Measurements from ENCODE around the gene HDAC3. TPM values are rescaled to one million over a fixed set of nuclear protein-coding genes. Genes with fewer than 3 reads are reported as not detected.

The HDAC3 gene
- total RNA-seq, 1 experiment from 2014 or later: 76.0 TPM

DNA sequence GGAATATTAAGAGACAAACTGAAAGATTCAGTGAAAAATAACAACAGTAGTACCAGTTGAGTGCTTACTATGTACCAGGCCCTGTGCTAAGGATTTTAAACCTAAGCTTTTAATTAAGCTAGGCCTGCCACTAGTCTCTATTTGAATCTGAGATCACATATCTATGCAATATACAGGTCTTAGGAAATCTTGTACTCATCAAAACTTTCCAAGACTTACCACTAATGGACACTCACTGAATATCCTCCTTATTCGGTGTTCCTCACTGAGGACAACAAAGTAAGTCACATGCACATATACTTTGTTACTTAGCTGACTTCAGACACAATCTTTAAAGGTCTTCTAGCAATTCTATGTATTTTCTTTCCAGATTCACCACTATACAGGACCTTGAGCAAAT, 50.4 kb downstream of the HDAC3 start:
- DNase-seq: no peak
- intact Hi-C loops (cut with micrococcal nuclease; ENCODE audit: unreplicated experiment): no loop called here
- H3K79me2 ChIP-seq (ENCODE audit: low read depth): peaks cover 16% of the 10 kb centered on the region
- TF ChIP-seq EZH2 (IDR thresholded peaks at IDR 0.05; ENCODE audit: low read depth): no peak
- TF ChIP-seq, protein P1, sequence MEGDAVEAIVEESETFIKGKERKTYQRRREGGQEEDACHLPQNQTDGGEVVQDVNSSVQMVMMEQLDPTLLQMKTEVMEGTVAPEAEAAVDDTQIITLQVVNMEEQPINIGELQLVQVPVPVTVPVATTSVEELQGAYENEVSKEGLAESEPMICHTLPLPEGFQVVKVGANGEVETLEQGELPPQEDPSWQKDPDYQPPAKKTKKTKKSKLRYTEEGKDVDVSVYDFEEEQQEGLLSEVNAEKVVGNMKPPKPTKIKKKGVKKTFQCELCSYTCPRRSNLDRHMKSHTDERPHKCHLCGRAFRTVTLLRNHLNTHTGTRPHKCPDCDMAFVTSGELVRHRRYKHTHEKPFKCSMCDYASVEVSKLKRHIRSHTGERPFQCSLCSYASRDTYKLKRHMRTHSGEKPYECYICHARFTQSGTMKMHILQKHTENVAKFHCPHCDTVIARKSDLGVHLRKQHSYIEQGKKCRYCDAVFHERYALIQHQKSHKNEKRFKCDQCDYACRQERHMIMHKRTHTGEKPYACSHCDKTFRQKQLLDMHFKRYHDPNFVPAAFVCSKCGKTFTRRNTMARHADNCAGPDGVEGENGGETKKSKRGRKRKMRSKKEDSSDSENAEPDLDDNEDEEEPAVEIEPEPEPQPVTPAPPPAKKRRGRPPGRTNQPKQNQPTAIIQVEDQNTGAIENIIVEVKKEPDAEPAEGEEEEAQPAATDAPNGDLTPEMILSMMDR (conservative IDR thresholded peaks at IDR 0.05): no peak
- peaks cover 20% of the 10 kb centered on the region; the same call in 1 of the 2 replicates for H4K20me1 ChIP-seq (ENCODE audit: insufficient read depth)
- H3F3A ChIP-seq (ENCODE audit: insufficient read depth, low read depth): 0 out of 2 replicates have a peak, but pooled peaks cover 4% of the 10 kb centered on the region
- no TSS peak for BruUV-seq (replicated peaks)
- ChIA-PET CTCF (no interaction called here), POLR2A (ENCODE audit: unreplicated experiment) (no interaction called here)
- no peaks in the 10 kb centered on the region for H3K9me3 ChIP-seq (ENCODE audit: insufficient read depth, low read depth)
- H2AFZ ChIP-seq: no peak overlapping the region
- no peak overlapping the region for H3K4me3 ChIP-seq
- H3K36me3 ChIP-seq (ENCODE audit: low read depth): peaks cover 38% of the 10 kb centered on the region
- no peak overlapping the region for H3K4me2 ChIP-seq
- no peak overlapping the region for H3K27ac ChIP-seq
- no peaks in the 10 kb centered on the region for H3K9me2 ChIP-seq (ENCODE audit: insufficient read depth)
- H3K4me1 ChIP-seq (replicated peaks; ENCODE audit: insufficient read depth): no peaks in the 10 kb centered on the region
- H3K27me3 ChIP-seq (ENCODE audit: insufficient read depth, low read depth): no peaks in the 10 kb centered on the region

DNA sequence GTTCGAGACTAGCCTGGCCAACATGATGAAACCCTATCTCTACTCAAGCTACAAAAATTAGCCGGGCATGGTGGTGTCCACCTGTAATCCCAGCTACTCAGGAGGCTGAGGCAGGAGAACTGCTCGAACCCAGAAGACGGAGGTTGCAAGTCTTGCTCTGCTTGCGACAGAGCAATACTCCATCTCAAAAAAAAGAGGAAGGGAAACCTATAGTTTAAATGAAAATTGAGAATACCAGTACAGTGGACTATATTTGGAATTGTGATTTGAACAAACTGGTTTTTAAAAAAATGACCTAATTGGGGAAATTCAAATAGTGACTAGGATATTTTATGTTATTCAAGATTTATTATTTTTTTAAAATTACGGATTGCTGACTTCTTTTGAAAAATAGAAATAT, 51.1 kb downstream of the HDAC3 start:
- Histone ChIP-seq H3K4me3 (no peak overlapping the region), H3F3A (ENCODE audit: insufficient read depth, low read depth) (0 out of 2 replicates have a peak, but pooled peaks cover 4% of the 10 kb centered on the region), H3K27ac (no peak overlapping the region), H4K20me1 (ENCODE audit: insufficient read depth) (peaks cover 18% of the 10 kb centered on the region; the same call in 1 of the 2 replicates), H3K79me2 (ENCODE audit: low read depth) (peaks cover 10% of the 10 kb centered on the region), H3K27me3 (ENCODE audit: insufficient read depth, low read depth) (no peaks in the 10 kb centered on the region), H3K4me2 (no peak overlapping the region), H3K9me2 (ENCODE audit: insufficient read depth) (no peaks in the 10 kb centered on the region), H2AFZ (no peak overlapping the region), H3K36me3 (ENCODE audit: low read depth) (peaks cover 42% of the 10 kb centered on the region), H3K4me1 (replicated peaks; ENCODE audit: insufficient read depth) (no peaks in the 10 kb centered on the region), H3K9me3 (ENCODE audit: insufficient read depth, low read depth) (no peaks in the 10 kb centered on the region)
- POLR2A ChIA-PET (ENCODE audit: unreplicated experiment): no interaction called here
- BruUV-seq (replicated peaks): no TSS peak
- intact Hi-C loops (cut with micrococcal nuclease; ENCODE audit: unreplicated experiment): no loop called here
- CTCF ChIA-PET: no interaction called here
- no peak for DNase-seq
- TF ChIP-seq, protein P1 (conservative IDR thresholded peaks at IDR 0.05): no peak
- no peak for TF ChIP-seq EZH2 (IDR thresholded peaks at IDR 0.05; ENCODE audit: low read depth)

DNA sequence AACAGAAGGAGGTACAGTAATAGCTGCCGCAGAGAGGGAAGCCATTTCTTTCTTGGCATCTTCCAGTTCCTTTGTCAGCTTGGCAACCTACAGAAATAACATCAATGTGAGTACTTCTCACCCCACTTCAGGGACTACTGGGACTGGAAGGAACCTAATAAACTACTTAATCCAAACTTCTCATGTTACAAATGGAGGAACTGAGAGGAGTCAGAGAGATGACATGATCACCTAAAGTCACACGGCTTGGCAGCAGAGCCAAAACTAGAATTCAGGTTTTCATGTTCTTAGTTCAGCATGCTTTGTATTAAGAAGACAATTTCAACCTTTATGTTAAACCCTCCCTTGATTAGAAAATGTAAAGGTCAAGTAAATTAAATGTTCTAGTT, 62.5 kb downstream of the HDAC3 start:
- Histone ChIP-seq H2AFZ (no peak overlapping the region), H3K4me2 (no peak overlapping the region), H3K27me3 (ENCODE audit: insufficient read depth, low read depth) (no peaks in the 10 kb centered on the region), H3F3A (ENCODE audit: insufficient read depth, low read depth) (peaks cover 8% of the 10 kb centered on the region; the same call in 1 of the 2 replicates), H3K4me1 (replicated peaks; ENCODE audit: insufficient read depth) (no peaks in the 10 kb centered on the region), H3K79me2 (ENCODE audit: low read depth) (no peaks in the 10 kb centered on the region), H3K9me2 (ENCODE audit: insufficient read depth) (no peaks in the 10 kb centered on the region), H4K20me1 (ENCODE audit: insufficient read depth) (no peaks in the 10 kb centered on the region), H3K9me3 (ENCODE audit: insufficient read depth, low read depth) (no peaks in the 10 kb centered on the region), H3K4me3 (no peak overlapping the region), H3K27ac (no peak overlapping the region), H3K36me3 (ENCODE audit: low read depth) (peaks cover 51% of the 10 kb centered on the region)
- CTCF ChIA-PET: interaction anchor here (1.0 kb wide), 1 partner anchor 10 kb away, joined by 3 read pairs; no protein-coding TSS in a partner anchor
- no TSS peak for BruUV-seq (replicated peaks)
- no peak for DNase-seq
- POLR2A ChIA-PET (ENCODE audit: unreplicated experiment): no interaction called here
- TF ChIP-seq, protein P1 (conservative IDR thresholded peaks at IDR 0.05): no peak
- no peak for TF ChIP-seq EZH2 (IDR thresholded peaks at IDR 0.05; ENCODE audit: low read depth)
- intact Hi-C loops (cut with micrococcal nuclease; ENCODE audit: unreplicated experiment): no loop called here

Measured in PC-9 (cell line).